ENCODE measurements around the gene NPHP4.

Gene NPHP4

DNA sequence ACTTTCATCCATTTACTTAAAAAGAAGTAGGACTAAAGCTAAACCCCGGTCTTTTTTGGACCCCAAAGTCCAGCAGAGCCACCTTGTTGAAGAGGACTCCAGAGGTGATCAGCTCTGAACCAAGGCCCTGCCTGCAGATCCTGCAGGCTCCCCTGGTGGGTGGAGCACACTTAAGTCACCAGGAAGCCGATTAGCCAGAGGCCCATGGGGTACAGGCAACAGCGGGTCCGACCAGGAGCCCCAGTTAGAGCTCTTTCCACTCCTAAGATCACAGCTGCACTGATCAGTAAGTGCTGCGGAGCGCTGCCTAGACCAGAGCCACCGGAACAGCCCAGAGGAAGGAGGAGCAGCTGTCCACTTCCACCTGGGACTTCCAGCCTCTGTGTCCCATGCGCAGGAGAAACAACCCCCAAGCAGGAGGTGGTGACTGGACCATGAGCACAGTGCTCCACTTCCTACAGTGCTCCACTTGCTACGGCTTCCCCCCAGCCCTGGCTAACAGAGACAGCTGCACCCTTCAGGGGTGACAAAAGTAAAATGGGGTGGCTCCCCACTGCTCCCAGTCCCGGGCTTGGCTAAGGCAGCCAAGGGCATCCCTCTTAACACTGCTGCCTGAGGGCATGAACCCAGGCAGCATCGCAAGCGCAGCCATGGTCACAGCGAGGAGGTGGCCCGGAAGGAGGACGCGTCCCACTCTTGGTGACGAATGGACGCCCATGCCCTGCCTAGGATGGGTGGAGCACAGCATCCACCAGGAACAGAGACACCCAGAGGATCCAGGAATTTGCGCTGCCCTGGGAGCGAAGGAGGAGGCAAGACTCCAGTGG lies 58.0 kb downstream of the NPHP4 start:
- Mint-ChIP-seq H3K36me3 (ENCODE audit: low read depth) (peaks cover 41% of the 10 kb centered on the region), H3K4me3 (no peak overlapping the region), H3K4me1 (peaks cover 28% of the 10 kb centered on the region), H3K27me3 (ENCODE audit: low read depth) (no peaks in the 10 kb centered on the region), H3K9me3 (no peaks in the 10 kb centered on the region), H3K27ac (peak overlapping the region in 1 of 3 experiments; percentile 2)
- TF ChIP-seq, protein P1, sequence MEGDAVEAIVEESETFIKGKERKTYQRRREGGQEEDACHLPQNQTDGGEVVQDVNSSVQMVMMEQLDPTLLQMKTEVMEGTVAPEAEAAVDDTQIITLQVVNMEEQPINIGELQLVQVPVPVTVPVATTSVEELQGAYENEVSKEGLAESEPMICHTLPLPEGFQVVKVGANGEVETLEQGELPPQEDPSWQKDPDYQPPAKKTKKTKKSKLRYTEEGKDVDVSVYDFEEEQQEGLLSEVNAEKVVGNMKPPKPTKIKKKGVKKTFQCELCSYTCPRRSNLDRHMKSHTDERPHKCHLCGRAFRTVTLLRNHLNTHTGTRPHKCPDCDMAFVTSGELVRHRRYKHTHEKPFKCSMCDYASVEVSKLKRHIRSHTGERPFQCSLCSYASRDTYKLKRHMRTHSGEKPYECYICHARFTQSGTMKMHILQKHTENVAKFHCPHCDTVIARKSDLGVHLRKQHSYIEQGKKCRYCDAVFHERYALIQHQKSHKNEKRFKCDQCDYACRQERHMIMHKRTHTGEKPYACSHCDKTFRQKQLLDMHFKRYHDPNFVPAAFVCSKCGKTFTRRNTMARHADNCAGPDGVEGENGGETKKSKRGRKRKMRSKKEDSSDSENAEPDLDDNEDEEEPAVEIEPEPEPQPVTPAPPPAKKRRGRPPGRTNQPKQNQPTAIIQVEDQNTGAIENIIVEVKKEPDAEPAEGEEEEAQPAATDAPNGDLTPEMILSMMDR (IDR thresholded peaks at IDR 0.05; ENCODE audit: unreplicated experiment in 3 of 3): no peak

DNA sequence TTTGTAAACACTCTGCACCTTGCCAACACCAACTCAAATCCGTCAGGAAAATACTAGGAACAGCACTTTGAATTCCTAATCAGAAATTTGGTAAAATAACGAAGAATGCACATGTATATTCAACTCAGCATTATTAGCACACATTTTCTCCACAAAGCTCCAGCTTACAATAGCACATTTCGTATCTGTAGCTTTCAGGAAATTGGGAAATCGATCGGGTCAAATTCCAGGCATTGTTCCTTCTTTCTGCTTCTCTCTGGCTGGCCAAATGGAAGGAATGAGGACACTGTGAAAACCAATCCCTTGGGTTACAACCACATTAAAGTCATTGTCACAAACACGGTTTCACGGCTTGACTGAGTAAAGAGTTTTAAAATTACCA lies 58.6 kb downstream of the NPHP4 start:
- Mint-ChIP-seq H3K4me3 (no peak overlapping the region), H3K27me3 (ENCODE audit: low read depth) (no peaks in the 10 kb centered on the region), H3K27ac (no peak overlapping the region), H3K9me3 (no peaks in the 10 kb centered on the region), H3K4me1 (peaks cover 28% of the 10 kb centered on the region), H3K36me3 (ENCODE audit: low read depth) (peaks cover 43% of the 10 kb centered on the region)
- TF ChIP-seq, protein P1 (IDR thresholded peaks at IDR 0.05; ENCODE audit: unreplicated experiment in 3 of 3): no peak

DNA sequence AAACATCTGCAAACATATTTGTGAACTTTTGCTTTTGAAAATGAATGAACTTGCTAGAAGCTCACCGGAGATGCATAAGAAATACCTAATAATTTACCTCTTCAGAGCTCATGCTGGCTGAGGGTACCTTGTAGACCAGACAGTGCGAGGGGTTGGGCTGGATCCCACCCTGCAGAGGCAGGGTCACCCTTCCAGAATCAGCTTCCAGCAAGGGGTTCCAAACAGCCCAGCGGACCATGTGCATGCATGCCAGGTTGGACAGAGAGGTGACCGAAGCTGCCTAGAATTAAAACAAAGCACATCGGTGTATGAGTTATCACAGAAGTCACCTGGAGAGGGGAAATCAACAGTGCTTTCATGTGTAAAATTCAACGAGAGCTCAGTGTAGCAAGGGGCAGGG lies 59.2 kb downstream of the NPHP4 start:
- Mint-ChIP-seq H3K36me3 (ENCODE audit: low read depth) (peaks cover 45% of the 10 kb centered on the region), H3K27me3 (ENCODE audit: low read depth) (no peaks in the 10 kb centered on the region), H3K4me3 (no peak overlapping the region), H3K27ac (no peak overlapping the region), H3K9me3 (no peaks in the 10 kb centered on the region), H3K4me1 (peaks cover 26% of the 10 kb centered on the region)
- TF ChIP-seq, protein P1 (IDR thresholded peaks at IDR 0.05; ENCODE audit: unreplicated experiment in 3 of 3): no peak

DNA sequence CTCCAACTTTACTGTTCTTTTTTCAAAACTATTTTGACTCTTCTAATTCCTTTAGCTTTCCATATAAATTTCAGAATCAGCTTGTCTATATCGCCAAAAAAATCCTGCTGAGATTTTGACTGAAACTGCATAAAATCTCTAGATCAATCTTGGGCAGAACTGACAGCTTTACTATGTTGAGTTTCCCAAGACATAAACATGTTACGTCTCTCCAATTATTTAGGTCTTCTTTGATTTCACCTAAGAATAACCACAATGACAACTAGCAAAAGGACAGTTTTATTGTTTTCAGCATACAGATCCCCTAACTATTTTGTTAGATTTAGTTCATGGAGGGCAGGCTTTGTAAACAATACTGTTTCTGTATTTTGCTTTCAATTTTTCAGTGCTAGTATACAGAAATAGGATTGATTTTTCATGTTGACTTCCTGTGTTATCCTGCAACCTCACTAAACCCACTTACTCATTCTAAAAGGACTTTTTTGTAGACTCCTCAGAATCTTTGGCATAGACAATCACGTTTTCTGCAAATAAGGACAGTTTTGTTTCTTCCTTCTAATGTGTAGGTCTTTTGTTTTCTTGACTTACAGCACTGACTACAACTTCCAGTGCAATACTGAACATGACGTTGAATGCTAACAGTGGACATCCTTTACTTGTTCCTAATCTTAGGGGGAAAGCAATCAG lies 63.4 kb downstream of the NPHP4 start:
- TF ChIP-seq, protein P1 (IDR thresholded peaks at IDR 0.05; ENCODE audit: unreplicated experiment in 3 of 3): no peak
- Mint-ChIP-seq H3K36me3 (ENCODE audit: low read depth) (peaks cover 53% of the 10 kb centered on the region), H3K4me3 (no peak overlapping the region), H3K4me1 (peaks cover 4% of the 10 kb centered on the region), H3K9me3 (peaks cover 4% of the 10 kb centered on the region), H3K27ac (peak overlapping the region in 1 of 3 experiments; percentile 14), H3K27me3 (ENCODE audit: low read depth) (no peaks in the 10 kb centered on the region)

DNA sequence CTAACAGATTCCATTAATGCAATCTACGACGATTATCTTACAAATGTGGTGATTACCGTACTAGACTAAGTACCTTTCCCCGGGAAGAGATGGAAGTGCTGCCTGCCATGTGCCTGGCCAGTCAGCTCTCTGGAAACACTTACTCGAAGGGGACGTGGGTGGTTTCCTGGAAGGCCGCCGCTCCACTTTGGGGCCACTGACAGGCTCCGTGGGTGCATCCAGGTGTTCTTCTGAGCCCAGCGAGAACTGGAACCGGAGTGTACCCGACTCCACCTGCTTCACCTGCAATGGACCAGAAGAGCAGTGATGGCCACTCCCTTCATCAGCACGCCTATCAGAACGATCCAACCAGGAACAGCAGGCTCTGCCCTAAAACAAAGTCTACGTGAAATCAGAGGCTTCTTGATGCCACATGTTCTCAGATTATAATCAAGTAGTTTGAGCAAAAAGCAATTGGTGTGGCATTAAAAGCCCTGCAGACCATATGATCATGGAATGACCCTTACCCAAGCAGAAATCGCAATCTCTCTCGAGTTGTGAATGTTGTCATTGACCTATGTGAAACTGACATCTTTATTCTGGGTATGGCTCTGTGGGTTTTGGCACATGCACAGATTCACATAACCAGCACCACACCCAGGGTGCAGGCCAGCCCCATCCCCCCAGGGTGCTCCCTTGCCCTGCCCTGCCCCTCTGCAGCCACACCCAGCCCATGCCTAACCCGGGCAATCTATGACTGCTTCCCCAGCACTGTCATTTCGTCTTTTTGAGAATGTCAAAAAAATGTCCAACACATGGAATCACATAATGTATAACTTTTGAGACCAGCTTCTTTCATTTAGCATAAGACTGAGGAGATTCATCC lies 64.5 kb downstream of the NPHP4 start:
- no peak overlapping the region for H3K4me3 Mint-ChIP-seq
- H3K9me3 Mint-ChIP-seq: peaks cover 6% of the 10 kb centered on the region
- peaks cover 59% of the 10 kb centered on the region for H3K36me3 Mint-ChIP-seq (ENCODE audit: low read depth)
- no peaks in the 10 kb centered on the region for H3K4me1 Mint-ChIP-seq
- TF ChIP-seq, protein P1 (IDR thresholded peaks at IDR 0.05; ENCODE audit: unreplicated experiment in 3 of 3): no peak
- no peaks in the 10 kb centered on the region for H3K27me3 Mint-ChIP-seq (ENCODE audit: low read depth)
- H3K27ac Mint-ChIP-seq: no peak overlapping the region

Measured in nephron (organoid).